ENCODE measurements around the gene ADAM12.
"Not testable (repeated sequence)": the region's sequence is repeated elsewhere in the genome, so short reads cannot be mapped to it uniquely, and the experiment has no call there.

- TF ChIP-seq POLR2A, CTCF (IDR thresholded peaks at IDR 0.05): not testable (repeated sequence)
Measured at GRCh38 chr10:126379166-126379565, 9.1 kb downstream of the ADAM12 start.
